ENCODE results near the gene PDXK.

Gene PDXK

DNA sequence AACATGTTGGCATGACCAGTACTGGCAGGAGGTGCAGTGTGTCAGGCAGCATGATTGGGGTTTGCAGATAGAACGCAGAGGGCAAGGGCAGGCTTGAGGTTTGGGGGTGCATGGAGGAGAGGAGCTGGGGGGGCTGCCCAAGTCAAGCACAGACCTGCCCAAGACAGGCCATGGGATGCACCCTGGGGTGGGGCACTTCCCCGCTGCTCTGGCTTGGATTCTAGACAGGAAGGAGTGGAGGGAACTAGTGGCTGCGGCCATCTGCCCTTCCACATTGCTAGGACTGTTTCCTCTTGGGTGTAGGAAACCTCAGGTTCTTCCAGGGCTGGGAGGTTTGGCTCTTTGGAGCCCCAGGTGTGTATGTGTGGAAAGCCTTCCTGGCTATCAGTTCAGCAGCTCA, 3.0 kb downstream of the PDXK start:
- DNase-seq (ENCODE audit: low read depth in 1 of 2, low spot score in 1 of 2), result no peak

DNA sequence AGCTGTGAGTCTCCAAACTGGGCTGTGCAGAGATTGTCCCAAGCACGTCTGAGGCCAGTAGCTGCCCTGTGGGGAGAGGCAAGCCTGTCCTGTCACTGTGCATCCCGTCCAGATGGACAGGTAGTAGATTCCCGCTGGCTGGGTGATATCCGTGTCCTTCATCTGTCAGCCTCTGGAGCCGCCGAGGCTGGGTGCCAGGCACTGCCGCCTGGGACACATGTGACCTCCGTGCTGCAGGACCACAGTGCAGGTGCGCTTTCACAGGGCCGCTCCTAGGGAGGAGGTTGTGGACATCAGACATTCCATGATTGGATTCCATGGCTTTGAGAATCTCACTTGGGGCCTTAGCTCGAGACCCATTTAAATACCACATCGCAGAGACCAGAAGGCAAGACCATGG, 4.7 kb downstream of the PDXK start:
- DNase-seq (ENCODE audit: low read depth in 1 of 2, low spot score in 1 of 2), result no peak

DNA sequence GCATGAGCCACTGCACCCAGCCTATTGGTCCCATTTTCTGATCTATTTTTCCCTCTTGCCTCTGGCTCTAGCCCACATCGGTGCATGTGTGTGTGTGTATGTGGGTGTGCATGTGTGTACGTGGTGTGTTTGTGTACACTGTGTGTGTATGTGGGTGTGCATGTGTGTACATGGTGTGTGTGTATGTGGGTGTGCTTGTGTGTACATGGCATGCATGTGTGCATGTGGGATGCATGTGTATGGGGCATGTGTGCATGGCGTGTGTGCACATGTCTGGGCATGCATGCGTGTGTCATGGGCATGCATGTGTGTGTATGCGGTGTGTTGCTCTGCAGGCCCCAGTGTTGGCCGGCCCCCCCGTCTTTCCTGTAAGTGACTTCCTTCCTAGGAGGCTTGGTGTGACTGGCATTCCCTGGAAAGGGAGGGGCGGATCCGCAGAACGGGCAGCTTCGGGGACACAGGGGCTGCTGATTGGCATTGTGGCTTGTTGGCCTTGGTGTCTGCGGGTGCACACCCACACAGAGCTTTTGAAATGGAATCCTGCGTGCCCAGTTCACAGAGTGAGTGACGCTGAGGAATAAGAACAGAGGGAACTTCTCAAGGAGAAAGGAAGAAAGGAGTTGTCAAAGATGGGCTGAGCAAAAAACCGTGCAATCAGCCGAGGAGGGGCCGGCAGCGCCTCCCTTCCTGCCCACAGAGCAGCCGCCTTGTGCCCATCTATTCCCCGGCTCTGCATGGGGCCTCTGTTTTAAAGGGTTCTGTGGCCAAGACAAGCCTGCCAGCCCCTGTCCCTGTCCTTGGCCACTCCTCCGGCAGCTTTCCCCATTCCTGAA, 8.0 kb downstream of the PDXK start:
- no peak for DNase-seq (ENCODE audit: low read depth in 1 of 2, low spot score in 1 of 2)

DNA sequence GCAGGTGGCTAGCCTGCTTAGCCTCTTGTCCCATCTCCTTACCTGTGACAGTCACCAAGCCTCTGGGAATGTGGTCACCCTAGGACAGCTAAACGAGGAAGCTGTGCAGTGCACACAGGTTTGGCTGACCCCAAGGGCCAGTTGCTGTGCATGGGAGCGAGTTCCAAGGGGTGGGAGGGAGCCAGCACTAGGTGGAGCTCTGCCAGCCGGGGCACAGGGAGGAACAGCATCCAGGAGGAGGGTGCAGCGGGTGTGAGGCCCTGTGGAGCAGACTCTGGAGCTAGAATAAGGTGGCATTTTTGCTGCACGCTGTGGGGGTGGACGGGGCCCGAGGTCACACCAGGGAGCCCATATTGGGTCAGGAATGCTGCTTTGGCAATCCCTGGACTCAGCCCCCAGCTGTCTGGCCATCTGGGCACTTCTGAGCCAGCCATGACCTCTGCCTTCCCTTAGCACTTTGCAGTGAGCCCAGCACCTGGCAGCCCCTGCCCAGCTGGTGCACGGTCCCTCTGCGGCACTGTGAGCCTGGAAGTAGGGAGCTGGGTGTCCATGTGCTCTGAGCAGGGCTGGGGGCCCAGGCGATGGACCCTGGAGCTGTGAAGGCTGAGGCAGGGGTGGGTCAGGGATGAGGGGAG, 8.7 kb downstream of the PDXK start:
- no peak for DNase-seq (ENCODE audit: low read depth in 1 of 2, low spot score in 1 of 2)

DNA sequence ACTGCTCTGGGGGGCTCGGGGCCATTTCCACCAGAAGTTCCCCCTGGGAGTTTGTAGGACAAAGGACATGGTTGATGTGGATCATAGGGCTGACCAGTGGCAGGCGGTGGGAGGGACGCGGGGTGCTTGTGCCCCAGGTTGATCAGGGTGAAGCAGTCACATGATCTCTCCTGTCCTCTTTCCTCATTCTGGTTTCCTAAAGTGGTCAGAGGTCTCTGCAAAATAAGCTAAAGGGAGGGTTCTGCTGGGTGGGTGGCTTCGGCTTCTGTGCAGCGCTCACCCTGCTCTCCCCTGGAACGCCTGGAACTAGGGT, 9.2 kb downstream of the PDXK start:
- no peak for DNase-seq (ENCODE audit: low read depth in 1 of 2, low spot score in 1 of 2)

DNA sequence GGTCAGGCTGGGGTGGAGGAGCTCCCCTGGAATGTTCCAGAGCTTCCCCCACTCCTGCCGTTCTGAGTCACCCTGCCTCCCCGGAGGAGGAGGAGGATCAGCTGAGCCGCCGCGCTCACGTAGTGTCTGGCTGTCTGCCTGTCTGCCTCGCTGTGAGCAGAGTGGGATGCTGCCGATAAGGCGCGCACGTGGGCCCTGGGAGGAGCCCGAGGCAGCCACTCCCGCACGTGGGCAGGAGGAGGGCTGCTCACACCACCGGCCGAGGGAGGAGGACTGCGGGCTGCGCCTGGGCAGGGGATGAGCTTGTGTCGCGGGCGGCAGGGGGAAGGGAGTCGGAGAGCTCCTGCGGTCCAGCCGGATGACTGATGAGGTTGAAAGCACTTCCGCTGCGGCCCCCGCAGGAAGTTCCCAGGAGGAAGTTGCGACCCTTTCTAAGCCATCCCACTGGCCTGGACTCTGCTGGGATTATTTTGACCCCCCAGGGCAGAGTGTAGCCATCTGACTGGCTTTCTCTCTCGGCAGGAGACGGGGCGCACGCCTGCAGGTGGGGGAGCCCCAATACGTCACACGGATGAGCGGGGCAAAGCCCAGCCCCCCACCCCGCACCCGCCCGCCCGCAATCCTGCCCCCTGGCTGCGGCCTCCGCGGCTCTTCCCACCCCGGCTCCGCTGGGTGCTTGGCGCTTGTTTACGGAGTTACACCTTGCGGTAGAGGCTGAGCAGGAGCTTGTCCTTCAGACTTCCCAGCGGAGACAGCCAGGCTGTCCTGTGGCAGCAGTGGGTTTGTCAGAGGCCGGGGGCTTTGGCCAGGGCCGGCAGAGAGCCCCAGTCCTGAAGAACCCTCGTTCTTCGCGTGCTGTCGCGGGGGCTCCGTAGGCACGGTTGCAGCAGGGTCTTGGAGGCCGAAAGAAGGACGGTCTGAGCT, 9.8 kb downstream of the PDXK start:
- peak; percentile 47 to 54 for DNase-seq (ENCODE audit: low read depth in 1 of 2, low spot score in 1 of 2)

DNA sequence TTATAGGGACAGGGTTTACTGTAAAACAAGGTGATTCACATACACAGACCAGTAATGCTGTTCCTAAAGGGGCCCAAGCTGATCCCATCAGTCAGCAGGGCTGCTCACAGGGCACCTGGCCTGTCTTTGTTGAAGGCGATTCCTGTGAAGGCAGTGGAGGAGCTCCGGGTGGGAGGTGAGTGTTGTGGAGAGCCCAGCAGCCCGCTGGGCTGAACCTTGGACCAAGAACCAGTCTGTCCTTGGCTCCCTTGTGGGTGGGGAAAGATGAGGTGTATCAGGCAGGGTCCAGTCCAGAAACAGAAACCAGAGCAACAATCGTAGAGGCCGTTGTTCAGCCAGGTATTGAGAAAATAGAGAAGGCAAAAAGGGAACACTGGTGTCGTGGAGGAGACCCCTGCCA, 12.5 kb downstream of the PDXK start:
- DNase-seq (ENCODE audit: low read depth in 1 of 2, low spot score in 1 of 2), result no peak

DNA sequence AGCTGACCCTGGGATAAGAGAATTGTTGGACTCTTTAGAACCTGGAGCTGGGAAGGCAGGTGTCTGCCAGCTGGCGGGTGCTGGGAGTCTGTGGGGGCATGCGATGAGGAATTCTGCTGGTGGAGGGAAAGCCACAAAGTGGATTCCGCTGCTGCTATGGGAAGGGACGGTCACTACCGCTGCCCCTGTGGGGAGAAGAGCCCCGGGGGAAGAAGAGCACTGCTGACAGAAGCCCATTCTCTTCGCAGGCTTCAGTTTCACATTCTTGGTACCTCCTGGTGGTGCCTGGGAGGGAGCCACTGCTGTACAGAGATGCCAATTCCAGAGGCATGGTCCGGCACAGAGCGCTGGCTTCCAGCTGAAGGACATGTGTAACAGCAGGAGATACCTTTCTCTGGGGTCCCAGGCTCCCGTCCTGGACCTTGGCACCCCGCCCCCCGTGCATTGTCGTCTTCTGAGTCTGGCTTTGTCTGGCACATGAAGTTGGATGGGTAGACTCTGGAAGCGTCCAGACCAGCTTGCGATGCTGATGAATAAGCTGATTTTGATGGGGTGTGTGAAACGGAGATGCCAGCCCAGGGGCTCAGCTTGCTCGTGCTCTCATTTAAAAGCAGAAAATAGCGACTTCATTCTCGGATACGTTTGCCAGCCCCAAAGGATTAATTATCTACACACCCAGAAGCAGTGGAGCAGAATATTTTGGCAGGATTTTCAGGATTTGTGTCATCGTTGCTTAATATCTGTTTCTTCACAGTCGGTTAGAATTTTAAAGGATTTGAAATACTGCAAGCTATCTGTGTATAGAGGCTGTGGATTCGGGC, 13.2 kb downstream of the PDXK start:
- no peak for DNase-seq (ENCODE audit: low read depth in 1 of 2, low spot score in 1 of 2)

DNA sequence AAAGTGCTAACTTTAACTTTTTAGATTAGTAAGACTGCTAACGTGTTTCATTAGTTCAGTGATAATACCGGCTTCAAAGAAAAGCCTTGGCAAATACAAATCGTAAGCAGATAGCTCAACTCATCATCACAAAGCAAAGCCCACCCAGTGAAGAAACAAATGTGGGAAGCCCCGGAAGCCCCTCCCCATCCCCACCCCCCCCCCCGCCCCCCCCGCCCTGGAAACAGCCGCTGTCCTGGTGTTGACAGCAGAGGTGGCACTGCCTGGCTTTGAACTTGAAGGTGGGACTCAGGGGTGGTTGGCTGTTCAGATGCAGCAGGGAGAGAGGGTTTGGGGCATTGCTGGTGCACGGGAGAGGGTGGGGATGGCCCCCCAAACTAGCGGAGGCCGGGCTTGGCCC, 14.1 kb downstream of the PDXK start:
- no peak for DNase-seq (ENCODE audit: low read depth in 1 of 2, low spot score in 1 of 2)

DNA sequence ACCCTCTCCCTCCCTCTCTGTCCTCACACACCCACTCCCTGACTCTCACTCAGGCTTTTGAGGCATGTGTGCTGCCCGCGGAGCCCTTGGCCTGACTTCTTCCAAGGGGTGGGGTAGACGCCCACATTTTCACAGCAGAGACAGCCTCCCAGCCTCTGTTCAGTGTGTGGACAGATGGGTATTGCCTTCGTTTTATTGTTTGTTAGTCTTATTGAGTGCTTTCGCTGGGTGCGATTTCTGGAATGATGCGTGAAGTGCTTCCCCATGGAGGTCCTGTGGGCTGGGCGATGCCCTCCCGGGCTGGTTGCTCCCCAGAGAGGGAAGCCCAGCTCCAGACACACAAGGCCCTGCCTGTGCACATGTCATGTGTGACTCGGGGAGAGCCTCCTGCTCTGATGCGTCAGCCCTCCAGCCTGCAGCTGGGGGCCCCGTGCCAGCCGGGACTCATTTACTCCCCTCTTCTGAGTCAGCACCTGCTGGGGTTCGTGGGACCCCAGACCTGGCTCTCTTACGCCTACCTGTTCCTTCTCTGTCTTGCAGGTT, 14.7 kb downstream of the PDXK start:
- DNase-seq (ENCODE audit: low read depth in 1 of 2, low spot score in 1 of 2), result no peak

DNA sequence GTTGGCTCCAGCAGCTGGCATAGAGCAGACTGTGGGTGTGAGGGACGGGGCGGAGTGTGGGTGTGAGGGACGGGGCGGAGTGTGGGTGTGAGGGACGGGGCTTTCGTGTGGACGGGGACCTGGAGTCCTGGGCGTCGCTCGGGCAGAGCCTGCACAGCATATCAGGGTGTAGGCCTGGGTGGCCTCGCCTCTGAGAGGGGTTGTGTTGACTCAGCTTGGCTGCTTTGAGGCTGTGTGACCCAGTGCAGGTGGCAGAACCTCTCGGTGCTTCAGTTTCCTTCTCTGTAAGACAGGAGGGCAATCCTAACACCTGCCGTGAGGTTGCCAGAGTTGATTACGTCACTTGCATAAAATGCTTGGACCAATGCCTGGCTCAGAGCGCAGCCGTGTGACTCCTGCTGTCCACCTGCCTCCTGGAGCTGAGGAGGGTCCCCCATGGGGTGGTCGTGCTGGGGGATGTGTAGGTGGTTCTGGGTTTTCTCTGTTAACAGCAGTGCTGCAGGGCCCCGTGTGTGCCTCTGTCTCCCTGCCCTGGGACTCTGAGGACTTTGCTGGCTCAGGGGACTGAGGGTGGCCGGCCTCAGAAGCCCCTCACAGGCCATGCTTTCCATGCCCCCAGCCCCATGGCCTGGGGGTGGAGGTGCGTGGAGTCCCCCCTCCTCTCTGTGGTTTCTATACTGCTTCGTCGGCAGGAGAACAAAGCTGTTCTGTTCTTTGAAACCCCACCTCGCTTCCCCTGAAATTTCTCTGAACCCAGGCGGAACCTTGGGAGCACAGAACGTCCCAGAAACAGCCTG, 15.4 kb downstream of the PDXK start:
- no peak for DNase-seq (ENCODE audit: low read depth in 1 of 2, low spot score in 1 of 2)

DNA sequence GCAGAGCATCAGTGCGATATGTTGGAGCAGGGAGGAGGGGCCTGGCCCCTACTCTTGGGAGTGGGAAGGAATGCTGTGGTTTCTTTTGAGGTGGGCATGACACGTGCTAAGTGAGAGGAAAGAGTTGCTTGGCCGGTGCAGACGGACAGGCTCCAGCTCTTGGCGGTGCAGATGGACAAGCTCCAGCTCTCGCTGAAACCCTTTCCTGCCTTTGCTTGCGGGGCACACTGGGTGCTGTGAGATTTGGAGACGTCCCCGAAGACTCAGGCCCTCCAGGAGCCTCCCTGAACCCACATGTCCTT, 15.9 kb downstream of the PDXK start:
- no peak for DNase-seq (ENCODE audit: low read depth in 1 of 2, low spot score in 1 of 2)

DNA sequence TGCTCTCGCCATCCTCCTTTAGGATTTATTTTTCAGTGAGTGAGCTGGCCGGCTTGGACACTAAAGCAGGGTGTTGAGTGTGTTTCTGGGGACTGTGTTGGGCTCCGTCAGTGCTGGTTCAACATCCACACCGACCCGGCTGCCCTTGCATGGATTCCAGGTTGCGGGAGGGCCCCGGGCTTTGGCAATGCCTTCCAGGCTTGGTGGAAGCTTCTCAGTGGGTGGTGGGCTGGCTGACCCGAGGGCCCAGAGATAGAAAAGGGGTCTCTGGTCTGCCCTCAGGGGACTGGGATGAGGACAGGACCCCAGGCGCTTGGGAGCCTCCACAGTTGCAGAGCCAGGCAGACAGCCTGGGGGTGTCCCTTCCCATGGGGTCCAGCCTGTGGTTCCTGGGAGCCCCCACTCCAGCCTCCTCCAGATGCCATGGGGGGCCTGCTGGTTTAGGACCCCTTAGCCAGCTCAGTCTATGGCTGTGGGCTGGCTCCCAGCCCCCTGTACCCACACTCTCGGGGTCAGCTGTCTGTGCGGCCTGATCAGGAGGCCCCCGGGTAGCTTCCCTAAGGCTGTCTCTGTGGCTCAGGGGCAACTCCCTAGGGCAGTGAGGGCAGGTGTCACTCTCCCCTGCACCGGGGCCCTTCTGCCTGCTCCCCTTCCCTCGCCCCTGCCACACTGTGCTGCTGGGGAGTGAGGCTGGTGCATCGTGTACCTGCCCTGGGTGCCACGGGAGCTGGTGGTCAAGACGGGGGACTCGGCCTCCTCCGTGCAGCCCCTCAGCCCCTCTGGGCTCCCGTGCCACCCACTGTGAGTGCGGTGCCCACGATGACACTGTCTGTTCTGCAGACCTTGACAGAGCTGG, 16.5 kb downstream of the PDXK start:
- DNase-seq (ENCODE audit: low read depth in 1 of 2, low spot score in 1 of 2), result no peak

DNA sequence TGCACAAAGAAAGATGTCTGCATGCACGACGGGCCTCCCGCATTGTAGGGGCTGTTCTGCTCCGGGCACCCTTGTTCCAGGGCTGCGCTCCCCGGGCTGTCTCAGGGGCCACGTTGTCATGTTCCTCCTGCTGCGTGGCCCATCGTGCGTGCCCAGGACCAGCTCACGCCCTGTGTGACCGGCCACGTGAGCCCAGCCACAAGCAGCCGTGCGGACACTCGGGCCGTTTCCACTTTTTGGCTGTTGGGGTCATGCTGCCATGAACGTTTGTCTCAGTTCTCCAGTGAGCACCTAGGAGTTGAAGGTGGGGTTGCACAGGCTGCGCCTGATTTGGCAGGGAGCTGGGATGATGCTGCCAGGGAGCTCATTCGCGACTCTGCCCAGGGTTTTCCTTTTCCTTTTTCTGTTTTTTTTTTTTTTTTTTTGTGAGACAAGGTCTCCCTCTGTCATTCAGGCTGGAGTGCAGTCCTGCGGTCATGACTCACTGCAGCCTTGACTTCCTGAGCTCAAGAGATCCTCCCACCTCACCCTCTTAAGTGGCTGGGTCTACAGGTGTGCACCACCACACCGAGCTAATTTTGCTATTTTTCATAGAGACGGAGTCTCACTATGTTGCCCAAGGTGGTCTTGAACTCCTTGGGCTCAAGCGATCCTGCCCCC, 17.4 kb downstream of the PDXK start:
- no peak for DNase-seq (ENCODE audit: low read depth in 1 of 2, low spot score in 1 of 2)

DNA sequence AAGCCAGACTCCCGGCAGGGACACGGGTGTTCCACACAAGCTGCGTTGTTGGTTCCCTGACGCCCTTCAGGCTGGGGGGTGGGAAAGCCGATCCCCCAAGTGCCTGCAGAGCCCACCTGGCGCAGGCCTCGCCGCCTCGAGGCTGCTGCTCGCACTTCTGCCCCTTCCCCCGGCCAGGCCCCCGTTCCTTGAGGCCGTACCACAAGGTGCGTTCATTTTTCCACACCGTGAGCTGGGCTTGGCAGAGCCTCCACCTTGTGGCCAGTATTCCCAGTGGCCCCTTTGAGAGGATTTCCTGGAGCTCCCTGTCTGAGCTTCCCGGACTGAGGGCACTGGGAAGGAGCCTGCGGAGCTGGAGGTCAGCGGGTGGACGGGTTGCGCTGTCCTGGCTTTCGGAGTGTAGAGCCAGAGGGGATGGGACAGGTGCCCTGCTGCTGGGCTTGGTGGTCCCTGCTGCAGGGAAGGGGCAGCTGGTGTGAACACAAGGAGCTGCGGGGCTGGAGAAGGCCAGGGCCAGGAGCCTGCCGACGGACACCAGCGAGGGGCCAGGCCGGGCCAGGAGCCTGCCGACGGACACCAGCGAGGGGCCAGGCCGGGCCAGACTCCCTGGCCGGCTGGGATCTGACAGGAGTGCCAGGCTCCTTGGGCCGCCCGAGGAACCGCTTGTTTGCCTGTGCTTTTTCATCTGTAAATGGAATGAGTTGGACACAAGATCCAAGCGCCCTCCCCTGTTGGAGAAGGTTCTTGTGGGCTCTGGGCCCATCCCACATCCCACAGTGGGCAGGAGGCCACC, 18.4 kb downstream of the PDXK start:
- DNase-seq (ENCODE audit: low read depth in 1 of 2, low spot score in 1 of 2), result no peak

DNA sequence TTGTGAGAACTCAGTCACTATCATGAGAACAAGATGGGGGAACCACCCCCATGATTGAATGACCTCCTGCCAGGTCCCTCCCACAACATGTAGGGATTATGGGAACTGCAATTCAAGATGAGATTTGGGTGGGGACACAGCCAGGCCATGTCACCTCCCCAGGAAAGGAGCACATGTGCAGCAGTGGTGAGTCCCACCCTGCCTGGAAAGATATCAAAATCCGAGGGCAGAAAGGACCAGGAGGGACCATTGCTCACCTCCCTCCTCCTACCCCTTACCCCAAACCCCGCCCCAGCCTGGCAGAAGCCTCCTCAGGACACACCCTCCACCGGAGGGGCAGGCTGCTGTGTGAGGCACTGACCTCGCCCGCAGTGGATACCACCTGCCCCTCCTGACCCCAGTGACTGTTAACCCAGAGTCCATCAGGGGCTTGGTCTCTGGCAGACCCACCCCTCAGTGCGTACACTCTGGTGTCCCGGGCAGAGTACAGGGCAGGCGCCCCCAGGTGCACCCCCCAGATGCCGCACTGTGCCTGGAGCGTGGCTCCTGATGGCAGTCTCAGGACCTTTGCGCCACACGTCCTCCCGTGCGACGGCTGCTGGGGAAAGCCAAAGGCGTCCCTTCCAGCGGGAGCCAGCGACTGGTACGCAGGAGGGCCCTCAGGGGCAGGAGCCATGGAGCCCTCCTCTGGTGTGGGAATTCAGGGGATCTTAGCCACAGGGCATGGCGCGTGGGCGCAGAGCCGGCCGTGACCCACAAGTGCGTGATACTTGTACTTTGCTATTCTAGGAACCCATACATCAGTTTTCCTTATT, 20.9 kb downstream of the PDXK start:
- no peak for DNase-seq (ENCODE audit: low read depth in 1 of 2, low spot score in 1 of 2)

DNA sequence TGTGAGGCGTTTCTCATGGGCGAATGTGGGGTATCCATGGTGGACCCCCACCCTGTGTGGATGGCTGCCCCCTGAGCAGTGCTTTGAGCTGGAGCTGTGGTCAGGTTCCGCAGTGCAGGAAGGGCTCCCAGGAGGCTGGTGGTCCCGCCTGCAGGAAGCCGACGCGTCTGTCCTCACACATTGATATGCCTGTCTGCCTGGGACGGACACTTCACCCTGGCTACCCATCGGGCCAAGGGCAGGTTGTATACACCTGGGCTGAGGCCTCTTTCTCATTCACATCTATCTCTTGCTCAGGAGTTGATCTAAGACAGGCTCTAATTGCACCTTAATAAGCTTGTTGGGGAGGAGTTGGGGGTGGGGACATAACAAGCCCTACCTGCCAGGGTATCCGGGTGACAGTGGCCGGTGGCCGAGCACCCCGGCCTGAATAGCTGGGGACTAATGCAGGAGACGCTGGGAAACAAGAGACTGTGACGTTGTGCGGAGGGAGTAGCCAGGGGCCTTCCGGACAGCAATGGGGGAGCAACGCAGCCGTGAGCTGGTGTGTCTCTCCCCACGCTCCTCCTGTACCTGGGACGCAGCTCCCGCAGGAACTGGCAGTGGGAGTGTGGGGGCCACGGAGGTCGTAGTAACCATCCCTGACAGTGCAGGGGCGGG, 21.7 kb downstream of the PDXK start:
- DNase-seq (ENCODE audit: low read depth in 1 of 2, low spot score in 1 of 2), result no peak
